Astrocyte (in vitro differentiated cells and primary cell): Measurements from ENCODE around the gene FRMD6. TPM values are rescaled to one million over a fixed set of nuclear protein-coding genes. Genes with fewer than 3 reads are reported as not detected.
A peak's percentile ranks its signal among the peaks of the same experiment; 100 is the strongest.

Experiments used
- DNase-seq: peaks from one replicate; pipeline ENCODE4 v3.0.0-alpha.2; 2010; ENCODE audit warnings: low read depth
- FAIRE-seq: peaks from 2 replicates; lab custom pipeline; 2011; peaks lifted over from hg19 to GRCh38; lab: Jason Lieb, UNC
- H2AFZ ChIP-seq: 2 replicates; pipeline ENCODE4 v1.6.0; 2012; ENCODE audit warnings: low read depth, low read length, inconsistent platforms
- H3K27ac ChIP-seq: 2 replicates; pipeline ENCODE4 v1.5.1; 2011; ENCODE audit warnings: low read depth, low read length, inconsistent platforms
- H3K27me3 ChIP-seq: 2 replicates; pipeline ENCODE4 v1.6.0; 2011; ENCODE audit warnings: low read length, inconsistent platforms; ENCODE audit not compliant: insufficient read depth
- H3K36me3 ChIP-seq: 2 replicates; pipeline ENCODE4 v1.5.1; 2011; ENCODE audit warnings: low read length, inconsistent platforms; ENCODE audit not compliant: insufficient read depth
- H3K4me1 ChIP-seq: 2 replicates; pipeline ENCODE4 v1.5.1; 2011; ENCODE audit warnings: low read length, inconsistent platforms; ENCODE audit not compliant: insufficient read depth
- H3K4me2 ChIP-seq: 2 replicates; pipeline ENCODE4 v1.6.0; 2012; ENCODE audit warnings: low read length, inconsistent platforms
- H3K4me3 ChIP-seq: 2 replicates; pipeline ENCODE4 v1.5.1; 2011; ENCODE audit warnings: low read depth, mild to moderate bottlenecking, low read length, inconsistent platforms; ENCODE audit not compliant: insufficient read depth
- H3K79me2 ChIP-seq: 2 replicates; pipeline ENCODE4 v1.6.0; 2012; ENCODE audit warnings: mild to moderate bottlenecking, low read length, inconsistent platforms; ENCODE audit not compliant: insufficient read depth
- H3K9ac ChIP-seq: 2 replicates; pipeline ENCODE4 v1.6.0; 2012; ENCODE audit warnings: mild to moderate bottlenecking, low read length, inconsistent platforms
- H3K9me3 ChIP-seq: 2 replicates; pipeline ENCODE4 v1.5.1; 2012; ENCODE audit warnings: low read depth, mild to moderate bottlenecking, low read length, inconsistent platforms; ENCODE audit not compliant: insufficient read depth
- H4K20me1 ChIP-seq: 2 replicates; pipeline ENCODE4 v1.6.0; 2012; ENCODE audit warnings: low read length, inconsistent platforms; ENCODE audit not compliant: insufficient read depth
- H3K27ac Mint-ChIP-seq: one replicate; pipeline ENCODE4 v1.8.0; 2021; ENCODE audit warnings: mild to moderate bottlenecking, mixed read lengths; ENCODE audit not compliant: unreplicated experiment
- H3K27me3 Mint-ChIP-seq: one replicate; pipeline ENCODE4 v1.8.0; 2021; ENCODE audit warnings: low read depth, mixed read lengths; ENCODE audit not compliant: unreplicated experiment
- H3K36me3 Mint-ChIP-seq: one replicate; pipeline ENCODE4 v1.8.0; 2021; ENCODE audit warnings: low read depth, mixed read lengths; ENCODE audit not compliant: unreplicated experiment
- H3K4me1 Mint-ChIP-seq: one replicate; pipeline ENCODE4 v1.8.0; 2021; ENCODE audit warnings: low read depth, mixed read lengths; ENCODE audit not compliant: unreplicated experiment
- H3K4me3 Mint-ChIP-seq: one replicate; pipeline ENCODE4 v1.8.0; 2021; ENCODE audit warnings: mild to moderate bottlenecking, moderate library complexity, mixed read lengths; ENCODE audit not compliant: unreplicated experiment
- H3K9me3 Mint-ChIP-seq: one replicate; pipeline ENCODE4 v1.8.0; 2021; ENCODE audit warnings: mild to moderate bottlenecking, mixed read lengths; ENCODE audit not compliant: unreplicated experiment
- EZH2 ChIP-seq: IDR thresholded peaks from 2 replicates; pipeline ENCODE4 v1.6.1; 2012; ENCODE audit warnings: mild to moderate bottlenecking, low read length, inconsistent platforms; ENCODE audit not compliant: insufficient read depth
- total RNA-seq: library from RNA; stranded (reverse); gene quantifications from 2 replicates; pipeline ENCODE4 v1.2.1, GENCODE V29; 2021
- TF ChIP-seq, protein P1 (sequence below): IDR thresholded peaks from 2 replicates; pipeline ENCODE4 v1.5.1; 2011; ENCODE audit warnings: low read depth, mild to moderate bottlenecking, inconsistent platforms, low read length, moderate library complexity; ENCODE audit not compliant: insufficient read depth

FRMD6 gene
- total RNA-seq, 1 donor from 2014 or later, result 492 TPM

GRCh38 chr14:51616256-51616655 lies 35.5 kb upstream of the FRMD6 start:
- Mint-ChIP-seq H3K36me3 (peaks cover 4% of the 10 kb centered on the region), H3K27me3 (no peaks in the 10 kb centered on the region), H3K9me3 (no peaks in the 10 kb centered on the region), H3K4me3 (no peak overlapping the region), H3K4me1 (peaks cover 27% of the 10 kb centered on the region), H3K27ac (peak overlapping the region; percentile 23)
- Histone ChIP-seq H3K36me3 (no peaks in the 10 kb centered on the region), H4K20me1 (no peaks in the 10 kb centered on the region), H3K9ac (no peak overlapping the region), H3K79me2 (no peaks in the 10 kb centered on the region), H3K4me3 (no peak overlapping the region), H2AFZ (no peak overlapping the region), H3K4me2 (peak overlapping the region; percentile 71), H3K27ac (peak overlapping the region; percentile 13), H3K27me3 (no peaks in the 10 kb centered on the region), H3K4me1 (peaks cover 21% of the 10 kb centered on the region), H3K9me3 (no peaks in the 10 kb centered on the region)
- DNase-seq (no peak), FAIRE-seq (no peak)
- no peak for TF ChIP-seq EZH2
- TF ChIP-seq, protein P1, sequence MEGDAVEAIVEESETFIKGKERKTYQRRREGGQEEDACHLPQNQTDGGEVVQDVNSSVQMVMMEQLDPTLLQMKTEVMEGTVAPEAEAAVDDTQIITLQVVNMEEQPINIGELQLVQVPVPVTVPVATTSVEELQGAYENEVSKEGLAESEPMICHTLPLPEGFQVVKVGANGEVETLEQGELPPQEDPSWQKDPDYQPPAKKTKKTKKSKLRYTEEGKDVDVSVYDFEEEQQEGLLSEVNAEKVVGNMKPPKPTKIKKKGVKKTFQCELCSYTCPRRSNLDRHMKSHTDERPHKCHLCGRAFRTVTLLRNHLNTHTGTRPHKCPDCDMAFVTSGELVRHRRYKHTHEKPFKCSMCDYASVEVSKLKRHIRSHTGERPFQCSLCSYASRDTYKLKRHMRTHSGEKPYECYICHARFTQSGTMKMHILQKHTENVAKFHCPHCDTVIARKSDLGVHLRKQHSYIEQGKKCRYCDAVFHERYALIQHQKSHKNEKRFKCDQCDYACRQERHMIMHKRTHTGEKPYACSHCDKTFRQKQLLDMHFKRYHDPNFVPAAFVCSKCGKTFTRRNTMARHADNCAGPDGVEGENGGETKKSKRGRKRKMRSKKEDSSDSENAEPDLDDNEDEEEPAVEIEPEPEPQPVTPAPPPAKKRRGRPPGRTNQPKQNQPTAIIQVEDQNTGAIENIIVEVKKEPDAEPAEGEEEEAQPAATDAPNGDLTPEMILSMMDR, result no peak

DNA sequence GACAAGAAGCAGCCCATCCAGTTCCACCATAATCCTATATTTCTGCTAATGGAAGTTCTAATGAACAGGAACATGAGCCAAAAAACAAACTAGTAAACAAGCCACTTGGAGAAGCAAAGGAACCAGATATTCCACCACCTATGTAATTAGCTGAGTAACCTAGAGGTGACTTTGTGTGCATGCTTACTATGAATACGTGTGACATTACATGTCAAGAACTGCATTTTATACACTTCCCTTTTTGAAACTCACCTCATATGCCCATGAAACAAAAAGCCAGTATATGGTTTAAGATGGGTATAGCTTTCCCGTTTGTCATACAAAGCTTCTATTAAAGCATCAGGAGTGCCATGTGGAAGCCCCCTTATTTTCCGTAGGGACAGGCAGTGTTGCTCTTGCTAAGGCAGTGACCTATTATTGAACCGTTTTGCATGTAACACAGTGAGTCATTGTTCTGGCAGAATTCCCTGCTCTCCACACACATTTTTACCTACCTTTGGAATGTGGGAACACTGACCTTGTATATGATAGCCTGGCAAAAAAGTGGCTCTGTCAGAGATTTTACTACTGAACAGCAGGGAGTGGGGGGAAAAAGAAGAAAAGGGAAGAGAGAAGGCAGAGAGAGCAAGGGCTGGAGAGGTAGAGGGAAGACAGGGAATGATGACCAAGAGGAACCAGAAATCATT lies 34.8 kb upstream of the FRMD6 start:
- Mint-ChIP-seq H3K27ac (peak overlapping the region; percentile 79), H3K27me3 (no peaks in the 10 kb centered on the region), H3K4me3 (no peak overlapping the region), H3K36me3 (peaks cover 5% of the 10 kb centered on the region), H3K4me1 (peaks cover 27% of the 10 kb centered on the region), H3K9me3 (no peaks in the 10 kb centered on the region)
- H3K9me3 ChIP-seq, result no peaks in the 10 kb centered on the region
- DNase-seq, result peak; percentile 97
- TF ChIP-seq, protein P1, result no peak
- no peak for TF ChIP-seq EZH2
- H3K4me3 ChIP-seq, result no peak overlapping the region
- H2AFZ ChIP-seq, result no peak overlapping the region
- peak overlapping the region; percentile 34 for H3K27ac ChIP-seq
- no peaks in the 10 kb centered on the region for H3K27me3 ChIP-seq
- H3K4me1 ChIP-seq, result peaks cover 21% of the 10 kb centered on the region
- no peaks in the 10 kb centered on the region for H3K79me2 ChIP-seq
- H3K4me2 ChIP-seq, result peak overlapping the region; percentile 71
- peak overlapping the region; percentile 32 for H3K9ac ChIP-seq
- peak; percentile 91 for FAIRE-seq
- no peaks in the 10 kb centered on the region for H3K36me3 ChIP-seq
- no peaks in the 10 kb centered on the region for H4K20me1 ChIP-seq

GRCh38 chr14:51619561-51619960 lies 32.1 kb upstream of the FRMD6 start:
- Histone ChIP-seq H3K9me3 (no peaks in the 10 kb centered on the region), H3K9ac (no peak overlapping the region), H2AFZ (no peak overlapping the region), H3K4me3 (no peak overlapping the region), H3K4me1 (peaks cover 21% of the 10 kb centered on the region), H3K4me2 (no peak overlapping the region), H3K27ac (no peak overlapping the region), H3K79me2 (no peaks in the 10 kb centered on the region), H4K20me1 (no peaks in the 10 kb centered on the region), H3K27me3 (no peaks in the 10 kb centered on the region), H3K36me3 (no peaks in the 10 kb centered on the region)
- Mint-ChIP-seq H3K27ac (no peak overlapping the region), H3K4me1 (peaks cover 30% of the 10 kb centered on the region), H3K9me3 (peaks cover 2% of the 10 kb centered on the region), H3K27me3 (no peaks in the 10 kb centered on the region), H3K36me3 (peaks cover 5% of the 10 kb centered on the region), H3K4me3 (no peak overlapping the region)
- TF ChIP-seq EZH2, result no peak
- TF ChIP-seq, protein P1, result no peak
- DNase-seq, result no peak
- no peak for FAIRE-seq
